HepG2 (cell line): ENCODE measurements around the gene NFE2L2. TPM values are rescaled to one million over a fixed set of nuclear protein-coding genes. Genes with fewer than 3 reads are reported as not detected.

Source experiments
- ATAC-seq: fragments of 200-7000 bp; cut with Tn5 transposase; 3 replicates; pipeline ENCODE4 v1.9.1; 2020; ENCODE audit warnings: mild to moderate bottlenecking, moderate library complexity
- BruUV-seq: library from RNA; stranded (reverse); fragments of 400-500 nt; replicated peaks from 2 replicates; lab custom pipeline; 2021; lab: Mats Ljungman, UMichigan
- CTCF ChIA-PET: fragments of 300-600 bp; formaldehyde crosslinking; extraction: SDS; loops from one replicate; lab custom pipeline; 2021; ENCODE audit warnings: low total read pairs, inconsistent platforms, low intra/inter-chr PET ratio; lab: Yijun Ruan, JAX
- POLR2A ChIA-PET: fragments of 350-600 bp; sonication (Branson Sonifier 250); formaldehyde crosslinking; loops from one replicate; lab custom pipeline; 2020; ENCODE audit warnings: antibody characterized with exemption, inconsistent platforms; lab: Yijun Ruan, JAX
- DNase-seq: peaks from one replicate; pipeline ENCODE4 v3.0.0-alpha.2; 2015; ENCODE audit warnings: low spot score
- FAIRE-seq: peaks from 3 replicates; lab custom pipeline; 2011; peaks lifted over from hg19 to GRCh38; lab: Jason Lieb, UNC
- H2AFZ ChIP-seq: one replicate; pipeline ENCODE4 v1.6.1; 2011; ENCODE audit warnings: low read length, inconsistent platforms
- H3K27ac ChIP-seq: fragments of 300-600 bp; 3 replicates; pipeline ENCODE4 v1.8.0; 2011; ENCODE audit warnings: mixed run types, mild to moderate bottlenecking, mixed read lengths, low read length, inconsistent platforms; ENCODE audit not compliant: insufficient read depth; ENCODE audit errors: extremely low read length
- H3K27me3 ChIP-seq, 2 experiments: fragments of 200-600 bp in 1 of 2; 2 replicates in 1 of 2; 3 replicates in 1 of 2; pipeline versions ENCODE4 v1.6.0 to v1.8.0; 2011; ENCODE audit warnings: low read length in 2 of 2, mild to moderate bottlenecking in 2 of 2, moderate library complexity in 2 of 2, inconsistent platforms in 1 of 2; ENCODE audit not compliant: insufficient read depth in 2 of 2, control insufficient read depth in 1 of 2
- H3K36me3 ChIP-seq, 2 experiments: fragments of 200-600 bp in 1 of 2; replicated peaks in 1 of 2; 2 replicates in 1 of 2; 3 replicates in 1 of 2; pipeline versions ENCODE4 v1.5.1 to v1.8.0; 2011; ENCODE audit warnings: low read length in 2 of 2, inconsistent platforms in 1 of 2; ENCODE audit not compliant: insufficient read depth in 2 of 2, control insufficient read depth in 1 of 2
- H3K4me1 ChIP-seq: 2 replicates; pipeline ENCODE4 v1.5.1; 2012; ENCODE audit warnings: low read length, inconsistent platforms; ENCODE audit not compliant: insufficient read depth
- H3K4me2 ChIP-seq: 2 replicates; pipeline ENCODE4 v1.6.0; 2011; ENCODE audit warnings: low read depth, low read length, inconsistent platforms
- H3K4me3 ChIP-seq, 3 experiments: fragments of 200-600 bp in 1 of 3; sonication (generic), shearing (Covaris generic) in 1 of 3; replicated peaks in 1 of 3; 2 replicates each; pipeline ENCODE4 v1.5.1; 2011 to 2016; ENCODE audit warnings: low read length in 3 of 3, inconsistent platforms in 2 of 3, low read depth in 2 of 3, mild to moderate bottlenecking in 2 of 3, control low read depth in 1 of 3, mixed read lengths in 1 of 3; ENCODE audit not compliant: insufficient read depth in 1 of 3
- H3K79me2 ChIP-seq: one replicate; pipeline ENCODE4 v1.6.1; 2011; ENCODE audit warnings: low read length, inconsistent platforms; ENCODE audit not compliant: insufficient read depth
- H3K9ac ChIP-seq: 2 replicates; pipeline ENCODE4 v1.6.0; 2011; ENCODE audit warnings: mild to moderate bottlenecking, low read depth, low read length, inconsistent platforms; ENCODE audit not compliant: insufficient read depth
- H3K9me3 ChIP-seq: 2 replicates; pipeline ENCODE4 v1.5.1; 2012; ENCODE audit warnings: mild to moderate bottlenecking, low read length
- H4K20me1 ChIP-seq: 2 replicates; pipeline ENCODE4 v1.6.0; 2011; ENCODE audit warnings: inconsistent platforms, mild to moderate bottlenecking, low read length, moderate library complexity; ENCODE audit not compliant: insufficient read depth
- ASH2L ChIP-seq: fragments of 300-600, 200-600 bp; sonication (generic); IDR thresholded peaks from 2 replicates; pipeline ENCODE4 v1.7.0; 2017; ENCODE audit warnings: low read depth, mild to moderate bottlenecking, moderate library complexity, mixed read lengths, low read length; ENCODE audit not compliant: insufficient read length
- CEBPG ChIP-seq: IDR thresholded peaks from 2 replicates; pipeline ENCODE4 v1.6.1; 2016
- ERF ChIP-seq: IDR thresholded peaks from 2 replicates; pipeline ENCODE4 v1.6.1; 2018; ENCODE audit warnings: missing biosample characterization, missing genetic modification reagents
- FOXA3 ChIP-seq: IDR thresholded peaks from 2 replicates; pipeline ENCODE4 v1.6.1; 2016; ENCODE audit warnings: missing genetic modification reagents, missing compliant biosample characterization
- HMG20B ChIP-seq: conservative IDR thresholded peaks from 2 replicates; pipeline ENCODE4 v1.6.1; 2016; ENCODE audit warnings: missing genetic modification reagents, missing compliant biosample characterization
- HNF4A ChIP-seq: sonication (generic); formaldehyde crosslinking; IDR thresholded peaks from 2 replicates; pipeline ENCODE4 v1.4.0; 2020; ENCODE audit warnings: missing genetic modification reagents
- MIXL1 ChIP-seq: IDR thresholded peaks from 2 replicates; pipeline ENCODE4 v1.6.1; 2016
- SALL1 ChIP-seq: sonication (generic); formaldehyde crosslinking; IDR thresholded peaks from 2 replicates; pipeline ENCODE4 v1.8.0; 2022; ENCODE audit warnings: mild to moderate bottlenecking, missing genetic modification reagents
- SAP130 ChIP-seq: IDR thresholded peaks from 2 replicates; pipeline ENCODE4 v1.6.1; 2016; ENCODE audit warnings: low read depth
- SOX5 ChIP-seq: IDR thresholded peaks from 2 replicates; pipeline ENCODE4 v1.6.1; 2016; ENCODE audit warnings: borderline replicate concordance
- SP5 ChIP-seq: IDR thresholded peaks from 2 replicates; pipeline ENCODE4 v1.6.1; 2016; ENCODE audit warnings: low read depth, borderline replicate concordance
- TFAP4 ChIP-seq: sonication (generic); IDR thresholded peaks from 2 replicates; pipeline ENCODE4 v1.6.1; 2016; ENCODE audit warnings: low read depth, borderline replicate concordance
- ZFP36L1 ChIP-seq: sonication (generic); formaldehyde crosslinking; IDR thresholded peaks from 2 replicates; pipeline ENCODE4 v1.8.0; 2022; ENCODE audit warnings: mild to moderate bottlenecking, missing genetic modification reagents, moderate library complexity
- ZNF567 ChIP-seq: sonication (generic); formaldehyde crosslinking; IDR thresholded peaks from 2 replicates; pipeline ENCODE4 v1.8.1; 2023; ENCODE audit warnings: mild to moderate bottlenecking, missing genetic modification reagents, borderline replicate concordance
- WGBS: methylation state at CpG from one replicate; pipeline ENCODE4 v1.1.6; 2017; ENCODE audit warnings: low lambda C conversion rate; 5-methylcytosine and 5-hydroxymethylcytosine counted together
- in situ Hi-C: cut with HindIII; loops from 2 replicates; pipeline ENCODE4 v1.10.0; 2017; ENCODE audit warnings: low pct_unique_long_range_greater_than_20kb; ENCODE audit not compliant: extremely low pct_ligation_motif_present
- intact Hi-C: fragments of 100-400 bp; cut with micrococcal nuclease; formaldehyde crosslinking; loops from one replicate; pipeline ENCODE4 v1.10.0; 2022; ENCODE audit not compliant: unreplicated experiment
- polyA plus RNA-seq, 8 experiments: library from polyadenylated mRNA; depleted of rRNA in 3 of 8; stranded (reverse) in 7 of 8; unstranded in 1 of 8; fragments of >200 nt; fragmentation: Illumina TruSeq in 4 of 8; extraction: Trizol in 4 of 8; gene quantifications; 2 replicates each; pipeline versions ENCODE4 v1.2.1 to v1.2.3, GENCODE V29; 2011 to 2016; ENCODE audit warnings: low read depth in 4 of 8, missing spikeins in 1 of 8, mixed read lengths in 1 of 8; ENCODE audit not compliant: insufficient read depth in 1 of 8
- total RNA-seq, 5 experiments: library from RNA; depleted of rRNA; stranded (reverse); fragments of >200 nt; fragmentation: Illumina TruSeq; extraction: Trizol; gene quantifications; 2 replicates each; pipeline ENCODE4 v1.2.3, GENCODE V29; 2016; ENCODE audit warnings: low read depth in 1 of 5
- TF ChIP-seq, protein P1 (sequence below): IDR thresholded peaks from 2 replicates; pipeline ENCODE4 v1.6.1; 2016; ENCODE audit warnings: low read depth, control low read depth
- TF ChIP-seq, protein P2 (sequence below): sonication (generic); formaldehyde crosslinking; conservative IDR thresholded peaks from 2 replicates; pipeline ENCODE4 v1.4.0; 2020; ENCODE audit warnings: mild to moderate bottlenecking, missing genetic modification reagents, moderate library complexity

NFE2L2 gene
- total and polyA plus RNA-seq, 2 of the 13 experiments (the other 11 are each of a cell fraction or from before 2014, with no cell fraction given) = 84.6 to 215 TPM

GRCh38 chr2:177201919-177202346, 62.6 kb downstream of the NFE2L2 start:
- no TSS peak for BruUV-seq
- H3K27ac ChIP-seq = peak overlapping the region; percentile 35
- 36% methylated on average over 3 of the region's 3 CpGs for WGBS
- CTCF ChIA-PET = no interaction called here
- H3K4me3 ChIP-seq = peak overlapping the region in 1 of 3 experiments; percentile 41; a peak in 4 of 6 replicates
- H3K79me2 ChIP-seq = no peaks in the 10 kb centered on the region
- H3K4me2 ChIP-seq = peak overlapping the region; percentile 68
- TF ChIP-seq MIXL1 = no peak
- 0 out of 2 replicates have a peak, but pooled peaks have one; percentile 16 for TF ChIP-seq HNF4A (CRISPR knock-in tag)
- 0 out of 2 replicates have a peak, but pooled peaks have one; percentile 42 for TF ChIP-seq ZNF567
- peak; percentile 38; the same call in 1 of the 2 replicates for TF ChIP-seq SAP130 (CRISPR knock-in tag)
- 0 out of 2 replicates have a peak, but pooled peaks have one; percentile 37 for TF ChIP-seq TFAP4
- TF ChIP-seq ASH2L = peak; percentile 59
- 0 out of 2 replicates have a peak, but pooled peaks have one; percentile 21 for TF ChIP-seq FOXA3 (CRISPR knock-in tag)
- TF ChIP-seq SALL1 (CRISPR knock-in tag) = no peak
- TF ChIP-seq, protein P1, sequence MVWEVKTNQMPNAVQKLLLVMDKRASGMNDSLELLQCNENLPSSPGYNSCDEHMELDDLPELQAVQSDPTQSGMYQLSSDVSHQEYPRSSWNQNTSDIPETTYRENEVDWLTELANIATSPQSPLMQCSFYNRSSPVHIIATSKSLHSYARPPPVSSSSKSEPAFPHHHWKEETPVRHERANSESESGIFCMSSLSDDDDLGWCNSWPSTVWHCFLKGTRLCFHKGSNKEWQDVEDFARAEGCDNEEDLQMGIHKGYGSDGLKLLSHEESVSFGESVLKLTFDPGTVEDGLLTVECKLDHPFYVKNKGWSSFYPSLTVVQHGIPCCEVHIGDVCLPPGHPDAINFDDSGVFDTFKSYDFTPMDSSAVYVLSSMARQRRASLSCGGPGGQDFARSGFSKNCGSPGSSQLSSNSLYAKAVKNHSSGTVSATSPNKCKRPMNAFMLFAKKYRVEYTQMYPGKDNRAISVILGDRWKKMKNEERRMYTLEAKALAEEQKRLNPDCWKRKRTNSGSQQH (CRISPR knock-in tag) = no peak
- TF ChIP-seq HMG20B (CRISPR knock-in tag) = no peak
- 0 out of 2 replicates have a peak, but pooled peaks have one; percentile 9 for TF ChIP-seq SOX5
- TF ChIP-seq, protein P2, sequence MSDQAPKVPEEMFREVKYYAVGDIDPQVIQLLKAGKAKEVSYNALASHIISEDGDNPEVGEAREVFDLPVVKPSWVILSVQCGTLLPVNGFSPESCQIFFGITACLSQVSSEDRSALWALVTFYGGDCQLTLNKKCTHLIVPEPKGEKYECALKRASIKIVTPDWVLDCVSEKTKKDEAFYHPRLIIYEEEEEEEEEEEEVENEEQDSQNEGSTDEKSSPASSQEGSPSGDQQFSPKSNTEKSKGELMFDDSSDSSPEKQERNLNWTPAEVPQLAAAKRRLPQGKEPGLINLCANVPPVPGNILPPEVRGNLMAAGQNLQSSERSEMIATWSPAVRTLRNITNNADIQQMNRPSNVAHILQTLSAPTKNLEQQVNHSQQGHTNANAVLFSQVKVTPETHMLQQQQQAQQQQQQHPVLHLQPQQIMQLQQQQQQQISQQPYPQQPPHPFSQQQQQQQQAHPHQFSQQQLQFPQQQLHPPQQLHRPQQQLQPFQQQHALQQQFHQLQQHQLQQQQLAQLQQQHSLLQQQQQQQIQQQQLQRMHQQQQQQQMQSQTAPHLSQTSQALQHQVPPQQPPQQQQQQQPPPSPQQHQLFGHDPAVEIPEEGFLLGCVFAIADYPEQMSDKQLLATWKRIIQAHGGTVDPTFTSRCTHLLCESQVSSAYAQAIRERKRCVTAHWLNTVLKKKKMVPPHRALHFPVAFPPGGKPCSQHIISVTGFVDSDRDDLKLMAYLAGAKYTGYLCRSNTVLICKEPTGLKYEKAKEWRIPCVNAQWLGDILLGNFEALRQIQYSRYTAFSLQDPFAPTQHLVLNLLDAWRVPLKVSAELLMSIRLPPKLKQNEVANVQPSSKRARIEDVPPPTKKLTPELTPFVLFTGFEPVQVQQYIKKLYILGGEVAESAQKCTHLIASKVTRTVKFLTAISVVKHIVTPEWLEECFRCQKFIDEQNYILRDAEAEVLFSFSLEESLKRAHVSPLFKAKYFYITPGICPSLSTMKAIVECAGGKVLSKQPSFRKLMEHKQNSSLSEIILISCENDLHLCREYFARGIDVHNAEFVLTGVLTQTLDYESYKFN (CRISPR knock-in tag) = peak; percentile 19; the same call in 1 of the 2 replicates
- TF ChIP-seq ZFP36L1 = peak; percentile 42; the same call in 1 of the 2 replicates
- TF ChIP-seq ERF = no peak
- TF ChIP-seq CEBPG = 0 out of 2 replicates have a peak, but pooled peaks have one; percentile 3
- peak; percentile 73; the same call in 1 of the 2 replicates for TF ChIP-seq SP5
- TF ChIP-seq, all 625 proteins: peak for 11
- Histone ChIP-seq H3K9me3 (no peaks in the 10 kb centered on the region), H2AFZ (no peak overlapping the region), H4K20me1 (no peaks in the 10 kb centered on the region), H3K9ac (peak overlapping the region; percentile 7; the same call in 1 of the 2 replicates), H3K27me3 (no peaks in the 10 kb centered on the region), H3K36me3 (no peaks in the 10 kb centered on the region), H3K4me1 (peaks cover 36% of the 10 kb centered on the region)
- intact Hi-C loops = no loop called here
- FAIRE-seq (no peak), ATAC-seq (peak; percentile 72), DNase-seq (peak; percentile 30)
- in situ Hi-C loops = no loop called here
- POLR2A ChIA-PET = interaction anchor here (0.8 to 3.7 kb wide), 10 partner anchors 8 to 63 kb away, joined by 3 to 61 read pairs (median 6); partner anchors contain the start of genes HNRNPA3 and NFE2L2
